Body of pancreas (tissue), 4 donors: Measurements from ENCODE around the gene GRP. TPM values are rescaled to one million over a fixed set of nuclear protein-coding genes. Genes with fewer than 3 reads are reported as not detected.

ENCODE experiments used
- ATAC-seq: fragments of 150-250 bp; one replicate; pipeline ENCODE4 v1.9.1; 2016
- DNase-seq, 4 donors: peaks; one replicate each; pipeline ENCODE4 v3.0.0-alpha.2; 2019
- H3K27ac ChIP-seq, 4 donors: fragments of 200-600 bp; sonication (generic); 1 replicate in 3 of 4; 2 replicates in 1 of 4; pipeline versions ENCODE4 v1.5.1 to v1.6.1; 2016 to 2019; ENCODE audit warnings: mild to moderate bottlenecking in 1 of 4, mixed read lengths in 1 of 4, moderate library complexity in 1 of 4
- H3K27me3 ChIP-seq, 2 donors: fragments of 200-600 bp; sonication (generic); one replicate each; pipeline ENCODE4 v1.6.0; 2016; ENCODE audit warnings: mild to moderate bottlenecking in 1 of 2
- H3K36me3 ChIP-seq, 2 donors: fragments of 200-600 bp; sonication (generic); replicated peaks in 1 of 2; 2 replicates each; pipeline ENCODE4 v1.5.1; 2016; ENCODE audit warnings: low read depth in 2 of 2; ENCODE audit not compliant: insufficient read depth in 1 of 2
- H3K4me1 ChIP-seq: fragments of 200-600 bp; sonication (generic); one replicate; pipeline ENCODE4 v1.6.0; 2016
- H3K4me3 ChIP-seq, 2 donors: fragments of 200-600 bp; sonication (generic); 1 replicate in 1 of 2; 2 replicates in 1 of 2; pipeline ENCODE4 v1.5.1; 2016 to 2019
- H3K9me3 ChIP-seq, 3 donors: fragments of 200-600 bp; sonication (generic); 1 replicate in 2 of 3; 2 replicates in 1 of 3; pipeline ENCODE4 v1.5.1; 2016
- POLR2A ChIP-seq, 3 donors: fragments of 450-650 bp; IDR thresholded peaks; one replicate each; pipeline ENCODE4 v1.6.1; 2016; ENCODE audit warnings: antibody characterized with exemption in 3 of 3, mild to moderate bottlenecking in 2 of 3
- WGBS, 2 donors: methylation state at CpG; one replicate each; pipeline ENCODE4 v1.1.5; 2017; 5-methylcytosine and 5-hydroxymethylcytosine counted together
- intact Hi-C: fragments of 100-400 bp; cut with DNase I; formaldehyde crosslinking; loops from one replicate; pipeline ENCODE4 v1.15.1; 2023
- total RNA-seq, 2 donors: library from RNA; depleted of rRNA; stranded (reverse); fragments of >200 nt; gene quantifications; one replicate each; pipeline ENCODE4 v1.1.0, GENCODE V29; 2016
- TF ChIP-seq, protein P1 (sequence below), 7 experiments: fragments of 450-650 bp in 4 of 7; fragments of 200-600 bp in 3 of 7; sonication (generic) in 3 of 7; IDR thresholded peaks; one replicate each; pipeline ENCODE4 v1.5.1; 2016 to 2019; ENCODE audit warnings: antibody characterized with exemption in 7 of 7

Gene GRP
- total RNA-seq, 2 donors from 2014 or later: 5.2 TPM; not detected in 1

- no peaks in the 10 kb centered on the region for H3K27me3 ChIP-seq
- H3K27ac ChIP-seq: no peak overlapping the region
- DNase-seq (no peak), ATAC-seq (no peak)
- no peaks in the 10 kb centered on the region for H3K4me1 ChIP-seq
- H3K36me3 ChIP-seq: no peaks in the 10 kb centered on the region
- intact Hi-C loops: no loop called here
- WGBS, 2 donors: 44 to 56% methylated on average over 4 of the region's 4 CpGs
- TF ChIP-seq, protein P1, sequence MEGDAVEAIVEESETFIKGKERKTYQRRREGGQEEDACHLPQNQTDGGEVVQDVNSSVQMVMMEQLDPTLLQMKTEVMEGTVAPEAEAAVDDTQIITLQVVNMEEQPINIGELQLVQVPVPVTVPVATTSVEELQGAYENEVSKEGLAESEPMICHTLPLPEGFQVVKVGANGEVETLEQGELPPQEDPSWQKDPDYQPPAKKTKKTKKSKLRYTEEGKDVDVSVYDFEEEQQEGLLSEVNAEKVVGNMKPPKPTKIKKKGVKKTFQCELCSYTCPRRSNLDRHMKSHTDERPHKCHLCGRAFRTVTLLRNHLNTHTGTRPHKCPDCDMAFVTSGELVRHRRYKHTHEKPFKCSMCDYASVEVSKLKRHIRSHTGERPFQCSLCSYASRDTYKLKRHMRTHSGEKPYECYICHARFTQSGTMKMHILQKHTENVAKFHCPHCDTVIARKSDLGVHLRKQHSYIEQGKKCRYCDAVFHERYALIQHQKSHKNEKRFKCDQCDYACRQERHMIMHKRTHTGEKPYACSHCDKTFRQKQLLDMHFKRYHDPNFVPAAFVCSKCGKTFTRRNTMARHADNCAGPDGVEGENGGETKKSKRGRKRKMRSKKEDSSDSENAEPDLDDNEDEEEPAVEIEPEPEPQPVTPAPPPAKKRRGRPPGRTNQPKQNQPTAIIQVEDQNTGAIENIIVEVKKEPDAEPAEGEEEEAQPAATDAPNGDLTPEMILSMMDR (IDR thresholded peaks at IDR 0.05): no peak
- no peak overlapping the region for H3K4me3 ChIP-seq
- no peaks in the 10 kb centered on the region for H3K9me3 ChIP-seq
Measured at GRCh38 chr18:59210299-59210698, 9.7 kb upstream of the GRP start.

- no peak for ATAC-seq
- H3K36me3 ChIP-seq: no peaks in the 10 kb centered on the region
- H3K4me1 ChIP-seq: no peaks in the 10 kb centered on the region
- WGBS, 2 donors: 93 to 98% methylated on average over 2 of the region's 2 CpGs
- no peak overlapping the region for H3K4me3 ChIP-seq
- no peak overlapping the region for H3K27ac ChIP-seq
- TF ChIP-seq, protein P1 (IDR thresholded peaks at IDR 0.05): no peak
- TF ChIP-seq POLR2A (IDR thresholded peaks at IDR 0.05): no peak
- intact Hi-C loops: no loop called here
- H3K27me3 ChIP-seq: no peaks in the 10 kb centered on the region
- no peaks in the 10 kb centered on the region for H3K9me3 ChIP-seq
- DNase-seq: no peak
Measured at GRCh38 chr18:59211629-59212028, 8.3 kb upstream of the GRP start.

- Histone ChIP-seq H3K9me3 (no peaks in the 10 kb centered on the region), H3K27ac (no peak overlapping the region), H3K27me3 (no peaks in the 10 kb centered on the region), H3K4me3 (no peak overlapping the region), H3K4me1 (peaks cover 14% of the 10 kb centered on the region), H3K36me3 (no peaks in the 10 kb centered on the region)
- intact Hi-C loops: no loop called here
- 65 to 69% methylated on average over 6 of the region's 6 CpGs for WGBS, 2 donors
- ATAC-seq (no peak), DNase-seq (no peak)
- TF ChIP-seq, protein P1 (IDR thresholded peaks at IDR 0.05): no peak
Measured at GRCh38 chr18:59218018-59218417, 1.9 kb upstream of the GRP start.

DNA sequence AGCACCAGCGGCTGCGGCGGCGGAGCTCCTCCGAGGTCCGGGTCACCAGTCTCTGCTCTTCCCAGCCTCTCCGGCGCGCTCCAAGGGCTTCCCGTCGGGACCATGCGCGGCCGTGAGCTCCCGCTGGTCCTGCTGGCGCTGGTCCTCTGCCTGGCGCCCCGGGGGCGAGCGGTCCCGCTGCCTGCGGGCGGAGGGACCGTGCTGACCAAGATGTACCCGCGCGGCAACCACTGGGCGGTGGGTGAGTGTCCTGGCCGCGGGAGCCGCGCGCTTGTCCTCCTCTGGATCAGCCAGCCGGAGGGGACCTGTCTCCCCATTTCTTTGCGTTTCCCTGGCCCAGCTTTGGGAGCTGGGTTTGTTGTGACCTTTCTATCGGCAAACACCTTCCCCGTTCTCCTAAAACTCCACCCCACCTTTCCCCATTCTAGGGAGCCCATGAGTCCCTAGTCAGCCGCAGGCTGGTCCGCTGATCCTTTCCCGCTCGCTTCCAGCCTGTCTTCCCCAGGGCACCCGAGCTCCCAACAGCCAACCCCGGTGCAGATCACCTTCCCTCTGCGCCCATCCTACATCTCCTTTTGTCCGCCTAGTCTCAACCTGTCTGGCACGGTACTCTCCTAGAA lies 316 bp downstream of the GRP start:
- Histone ChIP-seq H3K36me3 (no peaks in the 10 kb centered on the region), H3K4me3 (no peak overlapping the region), H3K27ac (no peak overlapping the region), H3K27me3 (no peaks in the 10 kb centered on the region), H3K4me1 (peaks cover 14% of the 10 kb centered on the region), H3K9me3 (no peaks in the 10 kb centered on the region)
- no peak for TF ChIP-seq POLR2A (IDR thresholded peaks at IDR 0.05)
- TF ChIP-seq, protein P1 (IDR thresholded peaks at IDR 0.05): no peak
- WGBS, 2 donors: 1 to 5% methylated on average over 12 to 45 of the region's 46 CpGs
- intact Hi-C loops: no loop called here
- DNase-seq: no peak
- no peak for ATAC-seq
